ENCODE measurements around the gene P2RX2.
"Not testable (repeated sequence)": the region's sequence is repeated elsewhere in the genome, so short reads cannot be mapped to it uniquely, and the experiment has no call there.

The P2RX2 gene

DNA sequence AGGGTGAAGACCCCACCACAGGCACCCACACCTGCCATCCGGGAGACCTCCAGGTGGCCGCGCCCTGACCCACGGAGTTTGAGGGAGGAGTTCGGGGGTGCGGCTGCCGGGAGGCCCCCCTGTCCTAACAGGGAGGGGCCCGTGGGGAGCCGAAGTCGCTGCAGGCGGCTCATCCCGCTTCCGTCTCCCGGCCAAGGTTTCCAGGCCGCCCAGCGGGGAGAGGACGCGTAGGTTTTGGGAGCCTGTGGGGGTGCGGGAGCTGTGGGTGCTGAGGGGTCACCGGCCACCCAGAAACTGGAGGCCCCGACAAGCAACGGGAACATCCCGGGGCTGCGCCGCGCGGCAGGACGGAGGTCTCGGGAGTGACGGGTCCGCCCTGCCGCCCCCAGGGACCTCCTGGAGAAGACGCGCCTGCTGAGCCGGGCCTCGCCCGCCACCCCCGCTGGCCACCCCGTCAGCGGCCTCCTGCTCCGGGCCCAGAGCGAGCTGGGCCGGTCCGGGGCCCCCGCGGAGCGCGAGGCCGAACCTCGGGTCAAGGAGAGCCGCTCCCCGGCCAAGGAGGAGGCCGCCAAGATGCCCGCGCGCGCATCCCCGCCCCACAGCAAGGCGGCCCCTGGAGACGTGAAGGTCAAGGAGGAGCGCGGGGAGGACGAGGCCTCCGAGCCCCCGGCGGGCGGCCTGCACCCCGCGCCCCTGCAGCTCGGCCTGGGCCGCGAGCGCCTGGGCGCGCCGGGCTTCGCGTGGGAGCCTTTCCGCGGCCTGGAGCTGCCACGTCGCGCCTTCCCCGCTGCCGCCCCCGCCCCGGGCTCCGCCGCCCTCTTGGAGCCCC is 35.8 kb upstream of the P2RX2 start:
- DNase-seq (ENCODE audit: low read depth, low spot score), result no peak
- no peak overlapping the region for H3K4me3 ChIP-seq (ENCODE audit: low read length)

DNA sequence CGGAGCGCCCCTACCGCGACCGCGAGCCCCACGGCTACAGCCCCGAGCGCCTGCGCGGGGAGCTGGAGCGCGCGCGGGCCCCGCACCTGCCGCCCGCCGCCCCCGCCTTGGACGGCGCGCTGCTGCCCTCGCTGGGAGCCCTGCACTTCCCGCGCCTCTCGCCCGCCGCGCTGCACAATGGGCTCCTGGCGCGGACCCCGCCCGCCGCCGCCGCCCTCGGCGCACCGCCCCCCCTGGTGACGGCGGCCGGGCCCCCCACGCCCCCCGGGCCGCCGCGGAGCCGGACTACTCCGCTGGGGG is 35.2 kb upstream of the P2RX2 start:
- no peak for DNase-seq (ENCODE audit: low read depth, low spot score)
- H3K4me3 ChIP-seq (ENCODE audit: low read length), result no peak overlapping the region

GRCh38 chr12:132583736-132584135 is 34.8 kb upstream of the P2RX2 start:
- DNase-seq (ENCODE audit: low read depth, low spot score), result no peak
- H3K4me3 ChIP-seq (ENCODE audit: low read length), result no peak overlapping the region

DNA sequence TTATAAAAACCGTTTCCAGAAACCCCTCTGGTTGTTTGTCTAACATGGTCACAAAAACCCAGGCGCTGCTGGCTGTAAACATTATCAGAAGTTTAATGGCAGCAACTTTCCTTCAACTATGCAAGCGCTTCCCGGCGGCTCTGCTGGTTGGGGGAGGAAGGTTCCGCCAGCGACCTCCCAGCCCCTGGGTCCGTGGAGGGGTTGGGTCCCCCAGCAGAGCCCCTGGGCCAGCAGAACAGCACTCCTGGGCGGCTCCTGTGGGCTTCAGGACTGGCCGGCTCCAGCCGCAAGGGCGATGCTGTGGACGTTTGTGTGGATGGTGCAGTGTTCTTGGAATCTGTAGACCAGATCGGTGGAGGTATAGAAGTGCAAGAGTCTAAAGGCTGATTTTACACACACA is 34.1 kb upstream of the P2RX2 start:
- DNase-seq (ENCODE audit: low read depth, low spot score), result no peak
- H3K4me3 ChIP-seq (ENCODE audit: low read length), result no peak overlapping the region

DNA sequence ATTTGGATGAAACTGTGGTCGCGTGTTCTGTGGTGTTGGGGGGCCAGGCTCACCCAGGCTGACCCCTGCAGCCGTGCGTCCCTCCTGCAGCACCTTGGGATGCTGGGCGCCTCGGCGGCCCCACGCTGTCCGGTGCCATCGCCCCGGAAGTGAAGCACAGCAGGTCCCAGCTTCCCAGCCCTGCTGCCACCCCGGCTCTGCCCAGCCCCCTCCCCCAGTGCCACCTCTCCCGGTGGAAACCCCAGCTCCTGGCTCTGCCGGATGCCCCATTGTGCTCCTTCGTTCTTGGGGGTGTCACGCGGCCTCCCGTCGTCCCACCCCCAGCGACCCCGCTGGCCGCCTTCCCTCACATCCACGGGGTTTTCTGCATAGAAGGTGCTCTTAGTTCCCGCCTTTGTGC is 33.4 kb upstream of the P2RX2 start:
- DNase-seq (ENCODE audit: low read depth, low spot score), result no peak
- H3K4me3 ChIP-seq (ENCODE audit: low read length), result no peak overlapping the region

DNA sequence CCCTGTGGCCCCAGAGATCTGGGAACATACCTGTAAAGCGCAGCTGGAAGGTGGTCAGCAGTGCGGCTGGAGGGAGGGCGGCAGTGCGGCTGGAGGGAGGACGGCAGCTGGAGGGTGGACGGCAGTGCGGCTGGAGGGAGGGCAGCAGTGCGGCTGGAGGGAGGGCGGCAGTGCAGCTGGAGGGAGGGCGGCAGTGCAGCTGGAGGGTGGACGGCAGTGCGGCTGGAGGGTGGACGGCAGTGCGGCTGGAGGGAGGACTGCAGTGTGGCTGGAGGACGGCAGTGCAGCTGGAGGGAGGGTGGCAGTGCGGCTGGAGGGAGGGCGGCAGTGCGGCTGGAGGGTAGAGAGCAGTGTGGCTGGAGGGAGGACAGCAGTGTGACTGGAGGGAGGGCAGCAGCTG is 31.6 kb upstream of the P2RX2 start:
- no peak for DNase-seq (ENCODE audit: low read depth, low spot score)
- H3K4me3 ChIP-seq (ENCODE audit: low read length), result no peak overlapping the region

DNA sequence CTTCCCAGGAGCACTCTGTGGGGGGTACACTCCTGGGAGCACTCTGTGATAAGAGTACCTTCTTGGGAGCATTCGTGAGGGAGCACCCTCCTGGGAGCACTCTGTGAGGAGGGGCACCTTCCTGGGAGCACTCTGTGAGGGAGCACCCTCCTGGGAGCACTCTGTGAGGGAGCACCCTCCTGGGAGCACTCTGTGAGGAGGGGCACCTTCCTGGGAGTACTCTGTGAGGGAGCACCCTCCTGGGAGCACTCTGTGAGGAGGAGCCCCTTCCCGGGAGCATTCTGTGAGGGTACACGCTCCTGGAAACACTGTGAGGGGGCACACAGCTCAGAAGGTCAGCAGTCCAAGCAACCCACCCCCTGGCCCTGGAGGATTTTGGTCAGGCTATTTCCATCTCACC is 30.8 kb upstream of the P2RX2 start:
- no peak for DNase-seq (ENCODE audit: low read depth, low spot score)
- no peak overlapping the region for H3K4me3 ChIP-seq (ENCODE audit: low read length)

DNA sequence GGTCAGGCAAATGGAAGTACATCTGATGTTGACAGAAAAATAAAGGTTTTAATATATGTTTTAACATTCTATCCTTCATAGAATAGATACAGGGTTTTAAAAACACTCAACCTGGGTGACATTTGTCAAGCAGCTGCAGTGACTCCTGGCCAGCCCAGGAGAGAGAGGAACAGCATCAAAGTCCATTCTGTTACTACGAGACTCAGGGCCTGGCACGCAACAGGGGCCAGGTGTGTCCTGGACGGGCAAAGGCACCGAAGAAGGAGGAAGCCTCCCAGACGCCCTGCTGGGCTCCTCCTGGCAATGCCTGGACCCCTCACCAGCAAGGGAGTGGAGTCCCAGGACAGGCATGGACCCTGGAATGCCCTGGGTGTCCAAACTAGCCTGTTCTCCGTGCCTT is 30.3 kb upstream of the P2RX2 start:
- DNase-seq (ENCODE audit: low read depth, low spot score), result no peak
- H3K4me3 ChIP-seq (ENCODE audit: low read length), result no peak overlapping the region

DNA sequence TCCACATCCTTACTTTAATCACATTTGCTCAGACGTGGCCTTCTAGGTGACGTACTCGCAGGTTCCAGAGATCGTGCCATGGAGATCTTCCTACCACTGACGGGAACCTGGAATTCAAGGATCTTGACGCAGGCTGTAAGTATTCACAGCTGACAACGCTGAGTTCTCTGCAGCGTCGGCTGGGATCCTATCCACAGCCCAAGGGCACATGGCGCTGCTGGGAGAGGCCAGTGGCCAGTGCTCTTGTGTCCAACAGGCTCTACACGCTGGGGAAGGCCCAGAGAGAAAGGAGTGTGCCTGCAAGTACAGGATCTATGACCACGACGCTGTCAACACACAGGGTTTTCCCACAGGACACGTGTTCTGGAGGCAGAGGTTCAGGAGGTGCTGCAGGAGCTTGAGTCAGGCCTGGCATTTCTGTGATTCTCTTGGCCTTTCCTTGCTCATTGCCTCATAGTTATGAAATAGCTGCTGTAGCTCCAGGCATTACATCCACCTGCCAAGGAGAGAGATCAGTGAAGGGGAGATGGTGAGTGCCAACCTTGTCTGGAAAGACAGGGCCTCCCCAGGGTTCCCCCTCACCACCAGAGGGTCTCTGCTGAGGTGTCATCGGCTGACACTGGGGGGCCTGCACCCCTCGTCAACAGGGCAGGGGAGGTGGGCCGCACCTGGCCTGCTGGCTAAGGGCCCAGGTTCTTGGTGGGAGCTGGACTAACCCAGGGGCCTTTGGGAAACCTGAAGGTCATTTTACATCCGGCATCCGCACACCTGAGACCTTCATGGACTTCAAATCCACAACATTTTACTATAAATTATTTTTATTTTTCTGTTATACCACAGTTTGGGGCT is 29.5 kb upstream of the P2RX2 start:
- DNase-seq (ENCODE audit: low read depth, low spot score), result no peak
- H3K4me3 ChIP-seq (ENCODE audit: low read length), result no peak overlapping the region

GRCh38 chr12:132591107-132591935 is 27.3 kb upstream of the P2RX2 start:
- no peak for DNase-seq (ENCODE audit: low read depth, low spot score)
- no peak overlapping the region for H3K4me3 ChIP-seq (ENCODE audit: low read length)

GRCh38 chr12:132592282-132592970 is 26.1 kb upstream of the P2RX2 start:
- DNase-seq (ENCODE audit: low read depth, low spot score), result no peak

DNA sequence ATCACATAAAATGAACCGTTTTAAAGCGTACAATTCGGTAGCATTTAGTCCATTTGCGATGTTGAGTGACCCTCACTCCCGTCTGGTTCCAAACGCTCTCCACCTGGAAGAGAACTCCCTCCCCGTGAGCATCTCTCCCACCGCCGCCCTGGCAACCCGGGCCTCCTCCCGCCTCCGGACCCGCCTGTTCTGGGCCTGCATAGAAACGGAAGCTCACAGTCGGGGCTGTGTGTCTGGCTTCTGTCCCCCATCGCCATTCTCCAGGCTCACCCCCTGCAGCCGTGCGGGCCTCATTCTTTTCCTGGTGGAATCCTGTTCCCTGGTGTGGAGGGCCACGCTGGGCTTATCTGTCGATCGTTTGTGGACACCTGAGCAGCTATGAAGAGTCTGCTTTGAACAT is 25.5 kb upstream of the P2RX2 start:
- no peak overlapping the region for H3K4me3 ChIP-seq (ENCODE audit: low read length)
- no peak for DNase-seq (ENCODE audit: low read depth, low spot score)

More at GRCh38 chr12:132592282-132592970, 26.1 kb upstream of the P2RX2 start:
- no peak overlapping the region for H3K4me3 ChIP-seq (ENCODE audit: low read length)

DNA sequence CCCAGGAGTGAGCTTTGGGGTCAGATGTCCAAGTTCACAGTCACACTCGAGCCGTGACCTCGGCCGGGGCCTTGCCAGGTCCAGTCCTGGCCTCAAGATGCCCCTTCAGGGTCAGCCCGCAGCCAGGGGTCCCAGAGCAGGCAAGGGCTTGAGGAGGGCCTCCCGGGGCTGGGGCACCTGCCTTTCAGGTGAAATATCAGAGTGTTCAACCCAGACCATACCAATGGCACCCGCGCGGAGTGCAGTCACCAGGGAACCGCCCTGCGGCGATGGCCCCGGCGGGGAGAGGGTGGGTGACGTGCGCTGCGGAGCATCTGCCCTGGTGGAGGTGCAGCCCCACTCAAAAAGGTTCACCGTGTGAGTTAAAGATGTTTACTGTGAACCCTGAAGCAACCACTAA is 25.1 kb upstream of the P2RX2 start:
- no peak for DNase-seq (ENCODE audit: low read depth, low spot score)
- no peak overlapping the region for H3K4me3 ChIP-seq (ENCODE audit: low read length)

DNA sequence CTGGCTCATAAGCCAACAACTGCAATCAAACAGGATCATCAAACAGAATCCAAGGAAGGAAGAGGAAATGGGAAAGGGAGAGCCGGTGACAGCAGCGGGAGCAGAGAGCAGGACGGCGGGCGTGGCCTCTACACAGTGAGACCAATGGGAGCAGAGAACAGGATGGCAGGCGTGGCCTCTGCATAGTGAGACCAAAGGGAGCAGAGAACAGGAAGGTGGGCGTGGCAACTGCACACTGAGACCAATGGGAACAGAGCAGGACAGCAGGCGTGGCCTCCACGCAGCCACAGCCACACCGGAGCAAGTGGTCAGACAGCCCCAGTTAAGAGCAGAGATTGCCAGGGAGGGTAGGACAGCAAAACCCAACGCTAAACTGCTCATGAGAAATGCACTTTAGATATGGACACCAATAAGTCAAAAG is 24.6 kb upstream of the P2RX2 start:
- peak; percentile 67 for DNase-seq (ENCODE audit: low read depth, low spot score)
- no peak overlapping the region for H3K4me3 ChIP-seq (ENCODE audit: low read length)

DNA sequence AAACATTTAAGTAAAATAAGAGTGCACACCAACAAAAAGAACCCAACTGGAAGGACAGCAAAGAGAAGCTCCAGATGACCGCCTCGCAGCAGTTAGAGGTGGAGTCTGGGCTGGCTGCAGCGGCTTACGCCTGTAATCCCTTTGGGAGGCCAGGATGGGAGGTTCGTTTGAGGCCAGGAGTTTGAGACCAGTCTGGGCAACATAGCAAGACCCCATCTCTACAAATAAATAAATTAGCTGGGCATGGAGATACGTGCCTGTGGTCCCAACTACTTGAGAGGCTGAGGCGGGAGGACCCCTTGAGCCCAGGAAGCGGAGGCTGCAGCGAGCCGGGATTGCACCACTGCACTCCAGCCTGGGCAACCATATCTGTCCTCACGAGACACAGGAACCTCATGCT is 23.4 kb upstream of the P2RX2 start:
- no peak overlapping the region for H3K4me3 ChIP-seq (ENCODE audit: low read length)
- DNase-seq (ENCODE audit: low read depth, low spot score), result no peak

DNA sequence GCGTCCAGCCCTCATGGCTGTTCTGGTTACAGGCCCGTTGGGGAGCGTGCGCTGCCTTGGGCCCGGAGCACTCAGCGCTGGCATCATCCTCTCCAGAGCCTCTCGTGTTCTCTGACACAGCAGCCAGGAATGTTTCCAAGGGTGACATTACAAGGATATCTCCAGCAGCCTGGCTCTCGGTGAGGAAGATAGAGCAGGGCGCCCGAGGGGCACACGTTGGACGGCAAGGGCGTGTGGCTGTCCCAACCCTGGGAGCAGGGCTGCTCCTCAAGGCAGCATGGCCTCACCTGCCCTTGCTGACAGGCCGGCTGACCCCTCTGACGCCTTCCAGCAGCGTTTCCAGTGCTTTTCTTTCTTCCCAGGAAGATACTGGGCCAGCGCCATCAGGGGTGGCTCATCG is 22.6 kb upstream of the P2RX2 start:
- no peak for DNase-seq (ENCODE audit: low read depth, low spot score)
- no peak overlapping the region for H3K4me3 ChIP-seq (ENCODE audit: low read length)

- H3K4me3 ChIP-seq (ENCODE audit: low read length), result peak overlapping the region; percentile 54
- peak; percentile 27 for DNase-seq (ENCODE audit: low read depth, low spot score)
Observed at GRCh38 chr12:132597333-132598316, 21.0 kb upstream of the P2RX2 start.

- not testable (repeated sequence) for H3K4me3 ChIP-seq (ENCODE audit: low read length); DNase-seq (ENCODE audit: low read depth, low spot score)
Observed at GRCh38 chr12:132599502-132599901, 19.1 kb upstream of the P2RX2 start.
